ENCODE data around the gene CAMKMT.
"Not testable (repeated sequence)": the region's sequence is repeated elsewhere in the genome, so short reads cannot be mapped to it uniquely, and the experiment has no call there.

CAMKMT gene

DNA sequence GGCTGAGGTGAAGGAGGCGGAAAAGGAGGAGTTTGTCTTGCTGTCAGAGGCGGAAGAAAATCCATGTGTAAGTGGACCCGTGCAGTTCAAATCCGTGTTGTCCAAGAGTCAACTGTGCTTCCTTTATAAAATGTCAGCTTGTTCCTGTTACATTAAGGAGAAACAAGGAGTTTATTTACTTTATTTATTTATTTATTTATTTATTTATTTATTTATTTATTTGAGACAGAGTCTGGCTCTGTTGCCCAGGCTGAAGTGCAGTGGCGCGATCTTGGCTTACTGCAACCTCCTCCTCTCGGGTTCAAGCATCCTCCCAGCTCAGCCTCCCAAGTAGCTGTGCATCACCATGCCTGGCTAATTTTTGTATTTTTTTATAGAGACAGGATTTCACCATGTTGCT is 143.9 kb downstream of the CAMKMT start:
- not testable (repeated sequence) for DNase-seq (ENCODE audit: low spot score)

- no peak for DNase-seq (ENCODE audit: low spot score)
These were observed 148.5 kb downstream of the CAMKMT start for GRCh38 chr2:44510246-44510645.

DNA sequence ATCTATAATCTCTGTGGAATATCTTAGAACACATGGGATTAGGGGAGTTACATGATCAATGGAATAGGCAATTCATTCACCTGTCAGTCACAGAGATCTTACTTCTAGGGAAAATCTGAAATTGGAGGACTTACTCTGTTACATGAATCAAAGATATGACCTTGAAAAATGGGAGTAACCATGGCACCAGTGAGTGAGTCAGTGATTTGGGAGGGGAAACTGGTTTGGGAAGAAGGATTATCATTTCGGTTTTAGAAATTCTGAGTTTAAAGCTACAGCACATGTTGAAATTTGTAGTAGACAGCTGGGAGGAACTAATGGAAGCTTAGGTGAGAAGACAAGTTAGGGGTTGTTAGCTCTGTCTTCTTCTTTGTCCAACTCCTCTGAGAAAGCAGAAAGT is 153.7 kb downstream of the CAMKMT start:
- no peak for DNase-seq (ENCODE audit: low spot score)

GRCh38 chr2:44519026-44519425 is 157.3 kb downstream of the CAMKMT start:
- no peak for DNase-seq (ENCODE audit: low spot score)

DNA sequence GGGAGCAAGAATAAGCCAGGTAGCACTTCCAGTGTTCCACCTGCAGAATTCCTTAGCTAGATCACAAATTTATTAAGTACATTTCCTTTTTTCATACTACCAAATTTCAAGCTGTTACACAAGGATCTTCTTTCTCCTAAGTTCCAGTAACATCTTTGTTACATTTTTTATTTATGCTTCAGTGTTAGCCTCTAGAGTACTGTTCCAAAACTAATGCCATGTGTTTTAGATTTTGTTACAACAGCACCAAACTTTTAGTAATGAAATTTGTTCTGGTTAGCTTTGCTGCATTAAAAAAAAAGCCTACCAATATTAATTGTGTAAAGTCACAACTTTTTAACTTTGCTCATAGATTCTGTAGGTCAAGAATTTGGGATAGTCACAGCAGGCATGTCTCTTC is 161.1 kb downstream of the CAMKMT start:
- no peak for DNase-seq (ENCODE audit: low spot score)

DNA sequence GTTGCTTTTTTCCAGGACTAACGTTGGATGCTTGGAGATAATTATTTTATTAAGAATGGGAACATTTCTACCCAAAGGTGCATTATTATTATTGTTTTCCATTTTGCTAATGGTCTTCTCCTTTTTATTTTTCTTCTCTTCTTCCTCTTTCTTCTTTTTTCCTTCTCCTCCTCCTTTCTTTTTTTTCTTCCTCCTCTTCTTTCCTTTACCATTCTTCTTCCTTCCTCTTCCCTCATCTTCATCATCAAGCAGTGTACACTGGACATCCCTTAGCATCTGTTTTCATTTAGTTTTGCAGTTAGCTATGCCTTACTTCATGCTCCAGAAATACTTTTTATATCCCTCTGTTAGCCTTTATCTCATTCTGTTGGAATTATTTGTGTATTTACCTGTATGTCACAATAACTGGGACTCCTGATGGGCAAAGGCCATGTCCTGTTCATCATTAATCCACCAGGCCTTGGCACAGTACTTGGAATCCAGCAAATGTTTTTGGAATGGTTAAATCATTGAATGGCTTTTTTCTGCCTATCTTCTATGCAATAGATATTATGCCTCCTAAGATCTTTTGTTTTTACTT is 162.7 kb downstream of the CAMKMT start:
- no peak for DNase-seq (ENCODE audit: low spot score)

GRCh38 chr2:44526352-44526751 is 164.6 kb downstream of the CAMKMT start:
- DNase-seq (ENCODE audit: low spot score), result no peak

- no peak for DNase-seq (ENCODE audit: low spot score)
These were observed 166.8 kb downstream of the CAMKMT start for GRCh38 chr2:44528595-44528994.

GRCh38 chr2:44529448-44529847 is 167.7 kb downstream of the CAMKMT start:
- no peak for DNase-seq (ENCODE audit: low spot score)

DNA sequence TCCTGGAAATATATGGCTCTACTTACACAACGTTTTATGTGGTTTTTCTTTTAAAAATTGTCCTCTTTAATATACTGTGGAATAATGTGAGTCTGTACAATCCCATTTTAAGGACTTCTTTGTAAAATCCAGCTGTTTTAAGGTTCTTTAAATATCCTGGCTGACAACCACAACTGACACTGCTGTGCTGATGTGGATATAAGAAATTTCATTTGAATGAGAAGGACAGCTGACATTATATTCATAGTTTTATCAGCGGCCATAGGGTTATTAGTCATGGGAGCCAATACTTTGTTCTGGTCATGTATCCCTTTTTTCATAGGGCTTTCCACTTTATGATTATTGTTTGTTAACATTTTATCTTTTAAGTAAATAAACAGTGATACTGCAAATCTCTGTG is 169.5 kb downstream of the CAMKMT start:
- DNase-seq (ENCODE audit: low spot score), result no peak

DNA sequence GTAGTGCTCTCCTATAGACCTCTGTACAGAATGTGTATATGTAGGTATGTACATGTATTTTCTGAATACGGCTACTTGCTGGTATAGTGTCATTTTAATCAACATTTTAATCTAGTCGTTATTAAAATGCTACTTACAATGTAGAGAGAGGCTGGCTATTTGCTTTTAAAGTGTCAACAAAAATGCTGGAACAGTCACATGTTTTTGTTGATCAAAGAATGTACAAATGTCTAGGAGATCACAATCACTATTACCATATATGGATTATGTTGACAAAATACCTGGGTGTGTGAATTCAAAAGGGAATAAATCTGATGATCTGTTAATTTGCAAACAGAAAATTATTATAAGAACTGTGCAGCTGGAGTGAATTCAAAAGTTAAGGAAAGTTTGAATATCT is 170.3 kb downstream of the CAMKMT start:
- no peak for DNase-seq (ENCODE audit: low spot score)

DNA sequence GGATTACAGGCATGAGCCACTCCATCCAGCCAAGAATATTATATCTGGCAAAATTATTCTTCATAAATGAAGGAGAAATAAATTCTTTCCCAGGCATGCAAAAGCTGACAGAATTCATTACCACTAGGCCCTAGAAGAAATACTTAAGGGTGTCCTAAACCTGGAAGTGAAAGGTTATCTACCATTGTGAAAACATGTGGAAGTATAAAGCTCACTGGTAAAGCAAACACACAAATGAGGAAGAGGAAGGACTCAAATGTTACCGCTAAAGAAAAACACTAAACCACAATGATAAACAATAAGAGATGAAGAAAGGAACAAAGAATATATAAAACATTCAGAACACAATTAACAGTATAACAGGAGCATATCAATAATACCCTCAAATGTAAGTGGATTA is 171.8 kb downstream of the CAMKMT start:
- DNase-seq (ENCODE audit: low spot score), result no peak

DNA sequence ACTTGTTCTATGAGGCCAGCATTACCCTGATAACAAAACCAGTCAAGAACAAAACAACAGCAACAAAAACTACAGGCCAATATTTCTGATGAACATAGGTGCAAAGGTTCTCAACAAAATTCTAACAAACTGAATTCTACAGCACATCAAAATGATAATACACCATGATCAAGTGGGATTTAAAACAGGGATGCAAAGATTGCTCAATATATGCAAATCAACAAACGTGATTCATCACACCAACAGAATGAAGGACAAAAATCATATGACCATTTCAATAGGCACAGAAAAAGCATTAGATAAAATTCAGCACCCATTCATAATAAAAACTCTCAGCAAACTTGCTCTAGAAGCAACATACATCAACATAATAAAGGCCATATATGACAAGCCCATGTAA is 173.6 kb downstream of the CAMKMT start:
- DNase-seq (ENCODE audit: low spot score), result no peak

GRCh38 chr2:44537264-44537663 is 175.5 kb downstream of the CAMKMT start:
- no peak for DNase-seq (ENCODE audit: low spot score)

DNA sequence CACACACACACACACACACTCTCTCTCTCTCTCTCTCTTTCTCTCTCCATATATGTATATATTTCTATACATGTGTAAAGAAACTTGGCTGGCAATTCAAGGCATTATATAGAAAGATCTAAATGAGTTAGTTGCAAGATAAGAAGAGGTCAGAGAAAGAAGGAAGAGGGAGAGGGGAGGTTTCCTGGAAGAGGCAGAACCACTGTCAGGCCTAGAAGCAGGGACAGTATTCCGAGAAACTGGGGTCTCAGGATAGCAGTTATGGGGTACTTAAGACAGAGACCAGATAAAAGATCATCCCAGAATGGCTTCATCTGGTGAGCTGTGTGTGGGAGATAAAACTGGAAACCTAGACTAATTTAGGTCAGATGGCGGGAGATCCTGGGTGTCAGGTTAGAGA is 180.8 kb downstream of the CAMKMT start:
- DNase-seq (ENCODE audit: low spot score), result no peak

DNA sequence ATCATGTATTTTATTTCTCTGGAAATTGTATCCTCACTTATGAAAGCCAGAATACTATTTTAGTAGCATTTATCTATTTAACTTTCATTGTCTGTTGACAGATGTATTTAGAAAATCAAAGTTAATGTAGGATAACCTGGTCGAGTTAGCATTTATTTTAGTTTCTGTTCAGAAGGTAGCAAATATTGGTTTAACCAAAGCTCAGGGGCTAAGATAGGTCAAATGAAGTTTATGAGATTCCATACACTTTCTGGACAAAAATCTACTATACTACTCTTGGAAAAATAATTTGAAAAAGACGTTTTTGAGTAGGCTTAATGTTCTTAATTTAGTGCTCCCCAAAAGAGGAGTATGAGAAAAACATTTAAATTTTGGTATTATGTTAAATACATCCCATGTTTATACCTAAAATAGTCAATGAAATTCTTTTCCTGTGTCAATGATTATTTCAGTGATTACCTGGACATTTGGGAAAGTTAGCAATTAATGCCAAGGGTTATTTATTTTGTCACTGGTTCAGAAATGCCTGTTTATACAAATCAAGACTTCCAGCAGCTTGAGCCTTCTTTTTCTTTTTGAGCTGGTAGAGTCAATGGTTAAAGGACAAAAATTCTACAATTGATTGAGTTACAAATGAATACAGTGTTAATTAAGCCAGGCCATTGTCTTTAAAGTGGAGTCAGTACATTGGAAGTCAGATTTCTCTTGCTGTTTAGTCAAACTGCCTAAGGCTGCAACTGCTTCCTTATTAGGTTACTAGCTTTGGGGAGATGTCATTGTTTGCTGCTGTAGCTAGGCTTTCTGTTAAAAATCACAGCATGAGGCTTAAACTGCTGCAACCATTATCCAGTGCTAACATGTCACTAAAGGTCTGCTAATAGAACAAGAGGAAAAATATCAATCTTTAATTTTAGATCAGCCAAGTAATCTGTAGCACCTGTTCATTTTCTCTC is 182.3 kb downstream of the CAMKMT start:
- no peak for DNase-seq (ENCODE audit: low spot score)

- no peak for DNase-seq (ENCODE audit: low spot score)
These were observed 183.3 kb downstream of the CAMKMT start for GRCh38 chr2:44545005-44545404.

DNA sequence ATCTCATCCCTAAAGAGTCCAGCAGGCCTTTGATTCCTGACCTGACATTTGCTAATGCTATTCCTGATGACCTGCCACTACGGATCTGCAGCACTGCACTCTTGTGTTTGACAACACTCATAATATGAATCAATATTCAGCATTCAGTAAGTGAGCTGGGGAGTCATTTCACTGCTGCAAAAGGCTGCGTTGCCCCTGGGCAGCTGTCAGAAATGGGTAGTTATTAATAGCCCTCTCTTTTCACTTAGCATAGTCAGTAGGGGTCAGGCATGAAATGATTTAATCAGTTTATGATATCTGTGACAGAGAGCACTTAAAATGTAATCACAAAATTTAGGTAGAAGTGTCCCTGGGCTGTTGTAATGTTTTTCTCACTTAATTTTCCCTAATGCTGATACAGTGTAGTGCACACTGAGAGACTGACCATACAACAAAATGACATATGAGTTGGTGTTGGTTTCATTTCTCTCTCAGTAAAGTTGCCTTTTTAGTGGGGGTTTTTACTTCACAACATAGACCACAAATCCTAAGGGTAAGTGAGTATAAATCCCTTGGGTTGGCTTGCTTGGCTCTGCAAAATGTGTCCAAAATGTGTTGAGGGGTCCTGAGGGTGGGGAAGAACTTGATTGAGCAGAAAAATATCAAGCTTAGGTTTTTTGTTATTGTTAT is 184.8 kb downstream of the CAMKMT start:
- no peak for DNase-seq (ENCODE audit: low spot score)

DNA sequence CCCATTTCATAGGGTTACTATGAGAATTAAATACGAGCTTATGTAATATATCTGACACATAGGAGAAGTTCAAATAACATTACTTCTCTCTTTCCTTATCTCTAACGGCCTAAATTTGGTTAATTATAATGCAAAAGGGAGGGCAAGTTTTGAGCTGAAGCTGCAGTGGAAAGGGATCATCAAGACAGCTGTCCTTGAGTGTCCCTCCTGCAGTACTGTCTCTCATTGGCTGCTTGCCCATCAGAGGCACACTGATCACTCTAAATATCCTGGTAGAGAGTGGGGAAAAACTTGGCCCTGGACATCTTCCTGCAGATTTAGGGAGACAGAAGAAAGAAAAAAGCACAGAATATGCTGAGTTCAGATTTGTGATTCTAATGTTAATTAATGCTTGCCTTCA is 186.0 kb downstream of the CAMKMT start:
- DNase-seq (ENCODE audit: low spot score), result no peak

- DNase-seq (ENCODE audit: low spot score), result no peak
These were observed 186.7 kb downstream of the CAMKMT start for GRCh38 chr2:44548221-44549098.

- no peak for DNase-seq (ENCODE audit: low spot score)
These were observed 187.3 kb downstream of the CAMKMT start for GRCh38 chr2:44549099-44549471.

DNA sequence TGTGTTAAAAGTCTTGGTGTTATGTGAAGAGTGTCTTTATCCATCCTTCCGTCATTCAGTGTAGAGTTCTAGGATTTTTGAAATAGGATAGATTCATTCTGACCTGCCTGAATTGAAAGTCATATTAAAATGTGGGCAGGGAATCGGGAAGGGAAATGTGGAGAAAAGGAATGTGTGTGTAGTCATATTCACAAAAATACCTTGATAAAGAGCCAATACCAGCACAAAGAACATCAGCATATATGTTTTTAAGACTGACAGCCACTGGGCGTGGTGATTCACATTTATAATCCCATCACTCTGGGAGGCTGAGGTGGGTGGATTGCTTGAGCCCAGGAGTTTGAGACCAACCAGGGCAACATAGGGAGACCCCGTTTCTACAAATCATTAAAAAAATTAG is 188.1 kb downstream of the CAMKMT start:
- no peak for DNase-seq (ENCODE audit: low spot score)

Measured in left forelimb (tissue), 1 donor.